Parathyroid adenoma (tissue), 2 donors: ENCODE results near the gene EHMT2.

Source experiments
- H2AFZ ChIP-seq: fragments of 300-600 bp; sonication (generic); one replicate; pipeline ENCODE4 v1.7.0; 2017; ENCODE audit warnings: antibody characterized with exemption, mild to moderate bottlenecking
- H3K27ac ChIP-seq: fragments of 300-600 bp; sonication (generic); one replicate; pipeline ENCODE4 v1.7.0; 2017
- H3K27me3 ChIP-seq: fragments of 300-600 bp; sonication (generic); one replicate; pipeline ENCODE4 v1.7.0; 2017; ENCODE audit warnings: low read length; ENCODE audit not compliant: control insufficient read depth, insufficient read depth
- H3K36me3 ChIP-seq: fragments of 300-600 bp; sonication (generic); one replicate; pipeline ENCODE4 v1.7.0; 2017; ENCODE audit warnings: low read length; ENCODE audit not compliant: control insufficient read depth, insufficient read depth
- H3K4me1 ChIP-seq: fragments of 300-600 bp; sonication (generic); one replicate; pipeline ENCODE4 v1.7.0; 2017; ENCODE audit warnings: control low read depth
- H3K4me2 ChIP-seq: fragments of 300-600 bp; sonication (generic); one replicate; pipeline ENCODE4 v1.7.0; 2017; ENCODE audit warnings: low read length
- H3K4me3 ChIP-seq: fragments of 300-600 bp; sonication (generic); one replicate; pipeline ENCODE4 v1.7.0; 2017; ENCODE audit warnings: low read depth, low read length
- H3K79me2 ChIP-seq: fragments of 300-600 bp; sonication (generic); one replicate; pipeline ENCODE4 v1.7.0; 2017; ENCODE audit warnings: control low read depth
- H3K9ac ChIP-seq: fragments of 300-600 bp; sonication (generic); one replicate; pipeline ENCODE4 v1.7.0; 2017; ENCODE audit warnings: mild to moderate bottlenecking
- H3K9me3 ChIP-seq: fragments of 300-600 bp; sonication (generic); one replicate; pipeline ENCODE4 v1.7.0; 2017; ENCODE audit warnings: low read length; ENCODE audit not compliant: control insufficient read depth
- CTCF ChIP-seq: fragments of 300-600 bp; sonication (generic); IDR thresholded peaks from one replicate; pipeline ENCODE4 v1.7.0; 2017; ENCODE audit warnings: antibody characterized with exemption, mild to moderate bottlenecking
- donor health status: primary hyperparathyroidism.

Gene EHMT2

GRCh38 chr6:31878222-31878621 is 19.3 kb downstream of the EHMT2 start:
- Histone ChIP-seq H3K36me3 (no peaks in the 10 kb centered on the region), H3K27me3 (no peaks in the 10 kb centered on the region), H3K27ac (no peak overlapping the region), H3K79me2 (no peaks in the 10 kb centered on the region), H3K4me2 (no peak overlapping the region), H3K9ac (no peak overlapping the region), H2AFZ (no peak overlapping the region), H3K4me1 (no peaks in the 10 kb centered on the region), H3K4me3 (no peak overlapping the region), H3K9me3 (no peaks in the 10 kb centered on the region)
- no peak for TF ChIP-seq CTCF

GRCh38 chr6:31877651-31878161 is 19.8 kb downstream of the EHMT2 start:
- Histone ChIP-seq H3K4me3 (no peak overlapping the region), H3K4me2 (no peak overlapping the region), H3K79me2 (no peaks in the 10 kb centered on the region), H3K4me1 (no peaks in the 10 kb centered on the region), H3K27me3 (no peaks in the 10 kb centered on the region), H2AFZ (peak overlapping the region; percentile 50), H3K36me3 (no peaks in the 10 kb centered on the region), H3K9me3 (no peaks in the 10 kb centered on the region), H3K27ac (no peak overlapping the region), H3K9ac (no peak overlapping the region)
- no peak for TF ChIP-seq CTCF

GRCh38 chr6:31877125-31877650 is 20.3 kb downstream of the EHMT2 start:
- Histone ChIP-seq H3K27ac (no peak overlapping the region), H3K36me3 (no peaks in the 10 kb centered on the region), H3K9me3 (no peaks in the 10 kb centered on the region), H3K4me1 (no peaks in the 10 kb centered on the region), H3K27me3 (no peaks in the 10 kb centered on the region), H2AFZ (no peak overlapping the region), H3K4me3 (no peak overlapping the region), H3K9ac (no peak overlapping the region), H3K79me2 (no peaks in the 10 kb centered on the region), H3K4me2 (no peak overlapping the region)
- TF ChIP-seq CTCF: no peak

GRCh38 chr6:31876357-31876756 is 21.1 kb downstream of the EHMT2 start:
- Histone ChIP-seq H2AFZ (no peak overlapping the region), H3K4me1 (no peaks in the 10 kb centered on the region), H3K9me3 (no peaks in the 10 kb centered on the region), H3K4me3 (no peak overlapping the region), H3K27ac (no peak overlapping the region), H3K4me2 (no peak overlapping the region), H3K27me3 (no peaks in the 10 kb centered on the region), H3K36me3 (no peaks in the 10 kb centered on the region), H3K9ac (no peak overlapping the region), H3K79me2 (no peaks in the 10 kb centered on the region)
- no peak for TF ChIP-seq CTCF

GRCh38 chr6:31875877-31876276 is 21.6 kb downstream of the EHMT2 start:
- H3K4me3 ChIP-seq: no peak overlapping the region

More at GRCh38 chr6:31875877-31876276, 21.6 kb downstream of the EHMT2 start:
- no peak for TF ChIP-seq CTCF
- Histone ChIP-seq H3K27ac (no peak overlapping the region), H3K9me3 (no peaks in the 10 kb centered on the region), H3K27me3 (no peaks in the 10 kb centered on the region), H3K79me2 (no peaks in the 10 kb centered on the region), H3K9ac (no peak overlapping the region), H2AFZ (no peak overlapping the region), H3K4me1 (no peaks in the 10 kb centered on the region), H3K36me3 (no peaks in the 10 kb centered on the region), H3K4me2 (no peak overlapping the region)
